CD4-positive, alpha-beta memory T cell (primary cell): ENCODE results near the gene PVALEF. TPM values are rescaled to one million over a fixed set of nuclear protein-coding genes. Genes with fewer than 3 reads are reported as not detected.

Source experiments
- CTCF ChIA-PET: fragments of 350-600 bp; sonication (Branson Sonifier 250); formaldehyde crosslinking; loops from one replicate; lab custom pipeline; 2021; ENCODE audit warnings: inconsistent platforms; ENCODE audit not compliant: partially characterized antibody; lab: Charles Lee
- POLR2A ChIA-PET: fragments of 350-600 bp; sonication (Branson Sonifier 250); formaldehyde crosslinking; loops from one replicate; lab custom pipeline; 2021; ENCODE audit not compliant: partially characterized antibody; lab: Charles Lee
- DNase-seq, 5 donors: peaks; one replicate each; pipeline versions ENCODE4 v3.0.0 to v3.0.0-alpha.2; 2020 to 2022; ENCODE audit warnings: mixed read lengths in 1 of 5
- H3K27ac ChIP-seq: one replicate; pipeline ENCODE4 v1.7.0; 2013; ENCODE audit warnings: low read depth, low read length
- H3K27me3 ChIP-seq: 2 replicates; pipeline ENCODE4 v1.7.0; 2013; ENCODE audit warnings: mild to moderate bottlenecking, low read length, moderate library complexity; ENCODE audit not compliant: insufficient read depth
- H3K36me3 ChIP-seq: 2 replicates; pipeline ENCODE4 v1.7.0; 2013; ENCODE audit warnings: mild to moderate bottlenecking, low read length, moderate library complexity; ENCODE audit not compliant: insufficient read depth
- H3K4me1 ChIP-seq: 2 replicates; pipeline ENCODE4 v1.7.0; 2013; ENCODE audit warnings: mild to moderate bottlenecking, low read length, moderate library complexity; ENCODE audit not compliant: insufficient read depth
- H3K4me3 ChIP-seq, 2 donors: one replicate each; pipeline ENCODE4 v1.7.0; 2013; ENCODE audit warnings: low read length in 2 of 2, mild to moderate bottlenecking in 1 of 2
- H3K9me3 ChIP-seq, 2 donors: one replicate each; pipeline ENCODE4 v1.7.0; 2013; ENCODE audit warnings: low read length in 2 of 2, control low read depth in 1 of 2; ENCODE audit not compliant: control insufficient read depth in 1 of 2
- H3K27ac Mint-ChIP-seq, 7 donors: one replicate each; pipeline ENCODE4 v1.8.0; 2020 to 2021; ENCODE audit warnings: mixed read lengths in 7 of 7, mild to moderate bottlenecking in 6 of 7, inconsistent platforms in 3 of 7, moderate library complexity in 3 of 7
- H3K27me3 Mint-ChIP-seq, 2 donors: one replicate each; pipeline ENCODE4 v1.8.0; 2020 to 2021; ENCODE audit warnings: mixed read lengths in 2 of 2
- H3K36me3 Mint-ChIP-seq, 2 donors: one replicate each; pipeline ENCODE4 v1.8.0; 2020 to 2021; ENCODE audit warnings: mixed read lengths in 2 of 2, inconsistent platforms in 1 of 2, mild to moderate bottlenecking in 1 of 2
- H3K4me1 Mint-ChIP-seq, 4 donors: one replicate each; pipeline ENCODE4 v1.8.0; 2020 to 2021; ENCODE audit warnings: mixed read lengths in 4 of 4, mild to moderate bottlenecking in 1 of 4
- H3K4me3 Mint-ChIP-seq, 8 donors: one replicate each; pipeline ENCODE4 v1.8.0; 2020 to 2021; ENCODE audit warnings: mixed read lengths in 8 of 8, mild to moderate bottlenecking in 7 of 8, moderate library complexity in 6 of 8, inconsistent platforms in 3 of 8
- H3K9me3 Mint-ChIP-seq, 8 donors: one replicate each; pipeline ENCODE4 v1.8.0; 2020 to 2021; ENCODE audit warnings: mixed read lengths in 8 of 8, mild to moderate bottlenecking in 5 of 8, inconsistent platforms in 3 of 8, moderate library complexity in 1 of 8
- intact Hi-C: fragments of 100-400 bp; cut with micrococcal nuclease; formaldehyde crosslinking; loops from one replicate; pipeline ENCODE4 v1.15.1; 2023
- polyA plus RNA-seq, 2 donors: library from polyadenylated mRNA; unstranded; fragments of 300-500 nt; fragmentation: Illumina TruSeq; gene quantifications; one replicate each; pipeline ENCODE4 v1.2.3, GENCODE V29; 2021
- total RNA-seq, 2 experiments: library from RNA; stranded (reverse); gene quantifications; one replicate each; pipeline ENCODE4 v1.2.3, GENCODE V29; 2021

Gene PVALEF
- total and polyA plus RNA-seq, 4 experiments from 2014 or later, result not detected

GRCh38 chr17:81130385-81131361 lies 34.6 kb upstream of the PVALEF start:
- no peaks in the 10 kb centered on the region for H3K4me1 ChIP-seq
- H3K27ac ChIP-seq, result no peak overlapping the region
- H3K27me3 ChIP-seq, result no peaks in the 10 kb centered on the region
- H3K36me3 Mint-ChIP-seq, result no peaks in the 10 kb centered on the region
- no peaks in the 10 kb centered on the region for H3K36me3 ChIP-seq
- no peak overlapping the region for H3K27ac Mint-ChIP-seq
- H3K9me3 ChIP-seq, result no peaks in the 10 kb centered on the region
- ChIA-PET CTCF (no interaction called here), POLR2A (no interaction called here)
- H3K4me1 Mint-ChIP-seq, result no peaks in the 10 kb centered on the region
- H3K4me3 ChIP-seq, result no peak overlapping the region
- H3K27me3 Mint-ChIP-seq, result no peaks in the 10 kb centered on the region
- H3K9me3 Mint-ChIP-seq, result no peaks in the 10 kb centered on the region
- intact Hi-C loops, result no loop called here
- DNase-seq, result no peak
- H3K4me3 Mint-ChIP-seq, result no peak overlapping the region

DNA sequence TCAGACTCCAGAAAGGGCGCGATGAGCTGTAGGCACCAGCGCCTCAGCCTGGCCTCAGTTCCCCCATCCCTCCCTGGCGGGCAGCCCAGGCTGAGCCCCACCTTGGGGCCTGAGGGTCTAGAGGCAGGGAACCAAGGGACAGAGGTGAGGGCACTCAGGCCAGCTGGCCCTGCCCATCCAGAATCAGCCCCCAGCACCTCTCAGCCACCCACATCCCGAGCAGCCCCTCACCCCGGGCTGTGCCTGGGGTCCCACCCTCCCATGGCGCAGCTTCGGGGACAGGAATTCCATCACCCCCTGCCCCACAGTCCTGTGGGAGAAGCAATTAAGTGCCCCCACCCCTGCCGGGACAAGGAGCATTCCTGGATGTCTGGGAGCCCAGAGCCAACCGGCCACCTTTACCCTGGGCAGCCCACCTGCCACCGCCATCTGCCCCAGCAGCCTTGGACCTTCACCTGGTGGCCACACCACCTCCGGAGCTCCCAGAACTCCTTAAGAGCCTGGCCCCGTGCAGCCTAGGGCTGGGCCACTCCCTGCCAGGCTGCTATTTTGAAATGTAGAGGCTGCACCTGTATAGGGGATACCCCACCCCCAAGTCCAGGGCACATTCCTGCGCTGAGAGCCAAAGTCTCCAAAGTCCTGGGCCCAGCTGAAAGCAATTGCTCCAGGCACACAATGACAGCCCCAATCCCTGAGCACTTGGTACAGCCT lies 33.7 kb upstream of the PVALEF start:
- Histone ChIP-seq H3K27ac (no peak overlapping the region), H3K4me3 (no peak overlapping the region), H3K27me3 (no peaks in the 10 kb centered on the region), H3K36me3 (no peaks in the 10 kb centered on the region), H3K4me1 (no peaks in the 10 kb centered on the region), H3K9me3 (no peaks in the 10 kb centered on the region)
- Mint-ChIP-seq H3K36me3 (no peaks in the 10 kb centered on the region), H3K4me1 (no peaks in the 10 kb centered on the region), H3K27ac (no peak overlapping the region), H3K9me3 (no peaks in the 10 kb centered on the region), H3K4me3 (no peak overlapping the region), H3K27me3 (no peaks in the 10 kb centered on the region)
- DNase-seq, result no peak
- ChIA-PET POLR2A (no interaction called here), CTCF (no interaction called here)
- intact Hi-C loops, result no loop called here

GRCh38 chr17:81132197-81132540 lies 33.1 kb upstream of the PVALEF start:
- no peak overlapping the region for H3K4me3 Mint-ChIP-seq
- H3K9me3 ChIP-seq, result no peaks in the 10 kb centered on the region
- H3K36me3 Mint-ChIP-seq, result no peaks in the 10 kb centered on the region
- H3K9me3 Mint-ChIP-seq, result no peaks in the 10 kb centered on the region
- no peaks in the 10 kb centered on the region for H3K27me3 ChIP-seq
- H3K4me1 ChIP-seq, result no peaks in the 10 kb centered on the region
- H3K27ac Mint-ChIP-seq, result no peak overlapping the region
- POLR2A ChIA-PET, result no interaction called here
- CTCF ChIA-PET, result no interaction called here
- intact Hi-C loops, result no loop called here
- H3K4me1 Mint-ChIP-seq, result no peaks in the 10 kb centered on the region
- H3K27ac ChIP-seq, result no peak overlapping the region
- H3K36me3 ChIP-seq, result no peaks in the 10 kb centered on the region
- no peak overlapping the region for H3K4me3 ChIP-seq
- no peaks in the 10 kb centered on the region for H3K27me3 Mint-ChIP-seq
- no peak for DNase-seq

DNA sequence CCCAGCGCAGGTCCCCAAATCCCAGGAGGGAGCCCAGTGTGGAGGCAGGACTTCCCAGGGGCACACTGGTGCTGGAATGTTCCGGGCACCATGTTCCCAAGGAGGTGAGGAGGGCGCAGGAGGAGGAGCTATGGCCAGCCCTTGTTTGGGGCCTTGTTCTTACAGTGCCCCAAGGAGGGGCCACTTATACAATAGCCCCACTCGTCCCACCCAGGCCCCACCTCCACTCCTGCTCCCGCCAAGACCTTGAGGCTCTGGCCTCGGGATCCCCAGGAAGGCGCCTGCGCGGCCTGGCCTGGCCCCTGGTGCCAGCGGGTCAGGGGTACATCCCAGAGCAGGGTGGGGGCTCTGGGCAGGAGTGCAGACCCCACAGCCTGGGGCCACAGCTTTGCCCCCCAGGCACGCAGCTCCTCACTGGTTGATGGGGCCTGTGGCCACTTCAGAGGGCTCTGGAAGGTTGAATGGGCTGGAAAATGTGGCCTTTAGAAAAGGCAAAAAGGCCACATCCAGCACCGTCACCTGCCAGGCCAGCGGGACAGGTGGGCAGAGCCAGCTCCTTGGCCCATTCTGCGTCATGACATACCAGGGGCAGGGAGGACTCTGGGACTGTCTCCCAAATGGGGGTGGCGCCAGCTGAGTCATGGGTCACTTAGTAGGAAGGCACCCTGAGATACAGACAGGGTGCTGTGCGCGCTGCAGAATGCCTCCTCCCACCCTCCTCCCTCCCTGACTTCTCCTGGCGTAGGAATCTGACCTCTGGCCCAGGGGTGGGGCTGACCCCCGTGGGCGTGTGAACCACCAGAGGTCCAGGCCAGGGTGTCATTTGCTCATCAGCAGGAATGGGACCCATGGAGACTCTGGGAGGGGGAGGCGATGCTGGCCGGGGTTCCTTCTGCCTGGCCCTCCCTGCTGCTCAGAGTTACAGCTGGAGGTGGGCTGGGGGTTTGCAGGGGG lies 32.3 kb upstream of the PVALEF start:
- intact Hi-C loops, result no loop called here
- H3K9me3 Mint-ChIP-seq, result peaks cover 0 to 2% (median 0%) of the 10 kb centered on the region in 8 donors
- no peaks in the 10 kb centered on the region for H3K36me3 Mint-ChIP-seq
- Histone ChIP-seq H3K27ac (no peak overlapping the region), H3K27me3 (no peaks in the 10 kb centered on the region), H3K4me1 (no peaks in the 10 kb centered on the region), H3K4me3 (no peak overlapping the region), H3K9me3 (no peaks in the 10 kb centered on the region), H3K36me3 (no peaks in the 10 kb centered on the region)
- H3K4me1 Mint-ChIP-seq, result no peaks in the 10 kb centered on the region
- ChIA-PET POLR2A (no interaction called here), CTCF (no interaction called here)
- no peaks in the 10 kb centered on the region for H3K27me3 Mint-ChIP-seq
- H3K4me3 Mint-ChIP-seq, result no peak overlapping the region
- H3K27ac Mint-ChIP-seq, result no peak overlapping the region
- DNase-seq, result no peak

DNA sequence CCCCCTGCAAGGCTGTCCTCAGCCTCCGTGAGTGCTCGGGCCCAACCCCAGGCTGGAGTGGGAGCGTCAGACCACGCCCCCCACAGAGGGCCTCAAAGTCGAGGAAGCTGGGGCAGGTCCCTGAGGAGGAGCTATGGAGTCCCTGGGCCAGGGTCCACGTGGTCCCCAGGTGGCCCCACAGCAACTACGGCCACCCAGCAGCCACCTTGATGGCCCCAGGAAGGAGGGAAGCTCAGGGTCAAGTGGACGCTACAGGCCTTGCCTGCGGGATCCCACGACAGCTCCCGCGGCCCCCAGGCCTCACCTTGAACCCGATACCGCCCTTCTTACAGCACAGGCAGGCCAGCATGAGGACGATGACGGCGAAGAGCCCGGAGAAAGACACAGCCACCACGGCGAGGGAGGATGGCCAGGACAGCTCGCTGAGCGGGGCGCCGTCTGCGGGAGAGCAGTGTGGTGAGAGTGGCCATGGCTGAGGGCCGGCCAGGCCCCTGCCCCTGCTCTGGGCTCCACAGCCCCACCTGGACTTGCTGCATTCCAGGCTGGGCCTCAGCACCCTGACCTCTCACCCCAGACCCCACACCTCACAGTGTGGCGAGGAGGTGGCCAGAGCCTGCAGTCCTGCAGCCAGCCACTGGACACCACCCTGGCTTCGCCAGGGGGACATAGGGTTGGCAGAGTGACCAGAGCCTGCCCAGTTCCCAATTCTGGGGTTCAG lies 31.1 kb upstream of the PVALEF start:
- no peaks in the 10 kb centered on the region for H3K27me3 ChIP-seq
- no peak overlapping the region for H3K4me3 Mint-ChIP-seq
- no peaks in the 10 kb centered on the region for H3K4me1 ChIP-seq
- H3K9me3 ChIP-seq, result no peaks in the 10 kb centered on the region
- no peak for DNase-seq
- no peak overlapping the region for H3K4me3 ChIP-seq
- H3K27ac ChIP-seq, result no peak overlapping the region
- H3K36me3 ChIP-seq, result no peaks in the 10 kb centered on the region
- peaks cover 0 to 3% (median 0%) of the 10 kb centered on the region in 8 donors for H3K9me3 Mint-ChIP-seq
- ChIA-PET CTCF (no interaction called here), POLR2A (no interaction called here)
- H3K27me3 Mint-ChIP-seq, result no peaks in the 10 kb centered on the region
- peaks cover 0 to 2% (median 0%) of the 10 kb centered on the region in 4 donors for H3K4me1 Mint-ChIP-seq
- no peak overlapping the region for H3K27ac Mint-ChIP-seq
- intact Hi-C loops, result no loop called here
- H3K36me3 Mint-ChIP-seq, result no peaks in the 10 kb centered on the region

- no peaks in the 10 kb centered on the region for H3K36me3 ChIP-seq
- intact Hi-C loops, result no loop called here
- H3K9me3 ChIP-seq, result no peaks in the 10 kb centered on the region
- Mint-ChIP-seq H3K36me3 (no peaks in the 10 kb centered on the region), H3K27ac (no peak overlapping the region), H3K9me3 (peaks cover 0 to 3% (median 0%) of the 10 kb centered on the region in 8 donors), H3K4me3 (no peak overlapping the region), H3K27me3 (peaks cover 0 to 2% of the 10 kb centered on the region in 2 donors), H3K4me1 (peaks cover 0 to 2% (median 0%) of the 10 kb centered on the region in 4 donors)
- H3K4me1 ChIP-seq, result no peaks in the 10 kb centered on the region
- no peak overlapping the region for H3K27ac ChIP-seq
- CTCF ChIA-PET, result no interaction called here
- no peaks in the 10 kb centered on the region for H3K27me3 ChIP-seq
- no peak overlapping the region for H3K4me3 ChIP-seq
- no peak for DNase-seq
- POLR2A ChIA-PET, result no interaction called here
These were observed 29.6 kb upstream of the PVALEF start for GRCh38 chr17:81135505-81136278.
